ENCODE data around the gene HMCN2.

The HMCN2 gene

GRCh38 chr9:130366888-130367550, 101.5 kb downstream of the HMCN2 start:
- H3K4me3 Mint-ChIP-seq = no peak overlapping the region

GRCh38 chr9:130368631-130369103, 103.1 kb downstream of the HMCN2 start:
- no peak overlapping the region for H3K27ac Mint-ChIP-seq
- TF ChIP-seq CTCF (IDR thresholded peaks at IDR 0.05) = no peak
- H3K27me3 Mint-ChIP-seq (ENCODE audit: low read depth, poor library complexity) = peaks cover 22% of the 10 kb centered on the region

More at GRCh38 chr9:130366888-130367550, 101.5 kb downstream of the HMCN2 start:
- Mint-ChIP-seq H3K36me3 (ENCODE audit: low read depth) (no peaks in the 10 kb centered on the region), H3K27ac (no peak overlapping the region), H3K27me3 (ENCODE audit: low read depth, poor library complexity) (peaks cover 16% of the 10 kb centered on the region), H3K4me1 (peaks cover 13% of the 10 kb centered on the region), H3K9me3 (no peaks in the 10 kb centered on the region)
- DNase-seq = no peak
- no peak for TF ChIP-seq CTCF (IDR thresholded peaks at IDR 0.05)

GRCh38 chr9:130370226-130370625, 104.7 kb downstream of the HMCN2 start:
- peaks cover 13% of the 10 kb centered on the region for H3K4me1 Mint-ChIP-seq
- H3K9me3 Mint-ChIP-seq = peaks cover 4% of the 10 kb centered on the region
- no peak overlapping the region for H3K27ac Mint-ChIP-seq
- H3K36me3 Mint-ChIP-seq (ENCODE audit: low read depth) = no peaks in the 10 kb centered on the region
- no peak for TF ChIP-seq CTCF (IDR thresholded peaks at IDR 0.05)
- H3K4me3 Mint-ChIP-seq = no peak overlapping the region
- no peak for DNase-seq
- peaks cover 32% of the 10 kb centered on the region for H3K27me3 Mint-ChIP-seq (ENCODE audit: low read depth, poor library complexity)

More at GRCh38 chr9:130368631-130369103, 103.1 kb downstream of the HMCN2 start:
- no peaks in the 10 kb centered on the region for H3K36me3 Mint-ChIP-seq (ENCODE audit: low read depth)
- DNase-seq = no peak
- H3K4me3 Mint-ChIP-seq = no peak overlapping the region
- H3K4me1 Mint-ChIP-seq = peaks cover 13% of the 10 kb centered on the region
- H3K9me3 Mint-ChIP-seq = peaks cover 2% of the 10 kb centered on the region

GRCh38 chr9:130371196-130371966, 105.8 kb downstream of the HMCN2 start:
- no peaks in the 10 kb centered on the region for H3K36me3 Mint-ChIP-seq (ENCODE audit: low read depth)
- H3K27me3 Mint-ChIP-seq (ENCODE audit: low read depth, poor library complexity) = peaks cover 26% of the 10 kb centered on the region
- H3K4me1 Mint-ChIP-seq = peaks cover 13% of the 10 kb centered on the region
- TF ChIP-seq CTCF (IDR thresholded peaks at IDR 0.05) = no peak
- no peak for DNase-seq
- peaks cover 4% of the 10 kb centered on the region for H3K9me3 Mint-ChIP-seq
- H3K4me3 Mint-ChIP-seq = no peak overlapping the region
- no peak overlapping the region for H3K27ac Mint-ChIP-seq

- Mint-ChIP-seq H3K27ac (no peak overlapping the region), H3K36me3 (ENCODE audit: low read depth) (no peaks in the 10 kb centered on the region), H3K4me3 (no peak overlapping the region), H3K27me3 (ENCODE audit: low read depth, poor library complexity) (peaks cover 20% of the 10 kb centered on the region), H3K4me1 (peaks cover 13% of the 10 kb centered on the region), H3K9me3 (peaks cover 4% of the 10 kb centered on the region)
- no peak for TF ChIP-seq CTCF (IDR thresholded peaks at IDR 0.05)
- no peak for DNase-seq
Observed at GRCh38 chr9:130372057-130372456, 106.5 kb downstream of the HMCN2 start.

Data from nephron progenitor cell (in vitro differentiated cells).